ENCODE data around the gene PSTPIP2. TPM values are rescaled to one million over a fixed set of nuclear protein-coding genes. Genes with fewer than 3 reads are reported as not detected.

PSTPIP2 gene
- total and polyA plus RNA-seq, 2 of the 8 experiments (the other 6 are each of a cell fraction or from before 2014, with no cell fraction given) = 1.8 to 2.4 TPM

DNA sequence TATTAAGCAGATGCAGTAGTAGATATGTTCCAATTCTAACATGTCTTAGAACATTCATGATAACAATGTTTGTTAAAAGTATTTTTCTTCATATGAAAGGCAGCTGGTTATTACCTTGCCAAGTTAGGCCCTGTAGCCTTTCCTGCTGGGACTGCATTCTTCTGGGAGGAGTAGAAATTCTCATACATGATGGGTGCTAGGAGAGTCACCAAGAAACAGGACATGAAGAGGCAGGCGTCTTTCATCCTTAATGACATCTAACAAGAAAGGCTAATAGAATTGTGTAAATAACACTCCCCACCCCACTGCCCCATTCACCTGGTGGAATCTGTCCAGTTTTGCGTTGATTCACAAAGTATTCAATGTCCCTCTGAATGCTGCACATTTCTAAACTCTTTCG, 80.3 kb downstream of the PSTPIP2 start:
- no peak overlapping the region for H2BK120ac ChIP-seq (replicated peaks; ENCODE audit: low read depth, low read length)
- 95% methylated on average over 3 of the region's 3 CpGs; no CpG with 5 or more reads in 1 of the 2 experiments for WGBS, 2 experiments (ENCODE audit: extremely low coverage in 1 of 2, insufficient coverage in 1 of 2, insufficient read length in 1 of 2, insufficient replicate concordance in 2 of 2, low coverage in 1 of 2, low lambda C conversion rate in 2 of 2, missing lambda C conversion rate in 1 of 2)
- no peaks in the 10 kb centered on the region for H3K36me3 ChIP-seq (ENCODE audit: control insufficient read depth in 2 of 4, insufficient read depth in 4 of 4, low read length in 3 of 4)
- no peak overlapping the region for H3K18ac ChIP-seq (ENCODE audit: extremely low read depth, low read length)
- FAIRE-seq (no peak), DNase-seq (ENCODE audit: low read depth in 1 of 2, low spot score in 2 of 2) (no peak)
- H2BK5ac ChIP-seq (ENCODE audit: low read depth, low read length) = no peak overlapping the region
- H3K79me2 ChIP-seq (ENCODE audit: control insufficient read depth in 1 of 2, insufficient read depth in 2 of 2, low read length in 2 of 2) = no peaks in the 10 kb centered on the region
- no peaks in the 10 kb centered on the region for H3K23me2 ChIP-seq (ENCODE audit: low read depth, low read length)
- no peaks in the 10 kb centered on the region for H3K27me3 ChIP-seq (replicated peaks in 1 of 4; ENCODE audit: control insufficient read depth in 3 of 4, extremely low read depth in 1 of 4, insufficient read depth in 3 of 4, low read length in 3 of 4)
- no peak overlapping the region for H2AFZ ChIP-seq (ENCODE audit: low read length)
- TF ChIP-seq CEBPB (IDR thresholded peaks at IDR 0.05; ENCODE audit: low read depth, low read length) (no peak), RFX5 (IDR thresholded peaks at IDR 0.05; ENCODE audit: borderline replicate concordance, low read depth, low read length) (no peak), GTF2F1 (IDR thresholded peaks at IDR 0.05; ENCODE audit: borderline replicate concordance, low read depth, low read length) (no peak), CHD1 (IDR thresholded peaks at IDR 0.05; ENCODE audit: low read depth, low read length) (no peak), RXRA (IDR thresholded peaks at IDR 0.05; ENCODE audit: insufficient read depth, low read depth, low read length) (no peak), RBBP5 (IDR thresholded peaks at IDR 0.05; ENCODE audit: borderline replicate concordance, low read depth, low read length) (no peak), JUND (IDR thresholded peaks at IDR 0.05; ENCODE audit: low read length) (no peak), EP300 (IDR thresholded peaks at IDR 0.05; ENCODE audit: borderline replicate concordance in 1 of 2, low read depth in 2 of 2, low read length in 2 of 2) (no peak), CBX8 (IDR thresholded peaks at IDR 0.05; ENCODE audit: borderline replicate concordance, low read depth, low read length) (no peak)
- TF ChIP-seq, protein P1, sequence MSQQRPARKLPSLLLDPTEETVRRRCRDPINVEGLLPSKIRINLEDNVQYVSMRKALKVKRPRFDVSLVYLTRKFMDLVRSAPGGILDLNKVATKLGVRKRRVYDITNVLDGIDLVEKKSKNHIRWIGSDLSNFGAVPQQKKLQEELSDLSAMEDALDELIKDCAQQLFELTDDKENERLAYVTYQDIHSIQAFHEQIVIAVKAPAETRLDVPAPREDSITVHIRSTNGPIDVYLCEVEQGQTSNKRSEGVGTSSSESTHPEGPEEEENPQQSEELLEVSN (IDR thresholded peaks at IDR 0.05) = no peak
- TF ChIP-seq, protein P2, sequence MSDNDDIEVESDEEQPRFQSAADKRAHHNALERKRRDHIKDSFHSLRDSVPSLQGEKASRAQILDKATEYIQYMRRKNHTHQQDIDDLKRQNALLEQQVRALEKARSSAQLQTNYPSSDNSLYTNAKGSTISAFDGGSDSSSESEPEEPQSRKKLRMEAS (IDR thresholded peaks at IDR 0.05) = no peak
- H3K23ac ChIP-seq (ENCODE audit: insufficient read length) = no peak overlapping the region
- ChIA-PET CTCF (ENCODE audit: partially characterized antibody) (interaction anchor here (0.9 kb wide), 1 partner anchor 82 kb away, joined by 5 read pairs; no protein-coding TSS in a partner anchor), POLR2A (ENCODE audit: partially characterized antibody) (no interaction called here)
- H3K9me3 ChIP-seq (ENCODE audit: insufficient read depth in 2 of 2, low read depth in 1 of 2, low read length in 1 of 2) = no peaks in the 10 kb centered on the region
- H2BK12ac ChIP-seq (ENCODE audit: low read depth, low read length) = no peak overlapping the region
- H3K4ac ChIP-seq (replicated peaks; ENCODE audit: insufficient read length, low read depth, low read length) = no peak overlapping the region
- H4K91ac ChIP-seq (replicated peaks; ENCODE audit: insufficient read length, low read length) = no peak overlapping the region
- no peak overlapping the region for H3K56ac ChIP-seq (replicated peaks; ENCODE audit: insufficient read length, low read depth, low read length)
- no peak overlapping the region for H3K27ac ChIP-seq (ENCODE audit: low read depth, low read length)
- H3K9ac ChIP-seq (replicated peaks in 1 of 4; ENCODE audit: extremely low read depth in 1 of 4, low read depth in 3 of 4, low read length in 3 of 4) = no peak overlapping the region
- no peak overlapping the region for H3K14ac ChIP-seq (ENCODE audit: insufficient read length)
- H2BK15ac ChIP-seq (ENCODE audit: low read length) = no peak overlapping the region
- no peak overlapping the region for H3K4me2 ChIP-seq (ENCODE audit: insufficient read depth in 1 of 2, low read depth in 2 of 2, low read length in 2 of 2)
- H4K20me1 ChIP-seq (replicated peaks in 1 of 2; ENCODE audit: control insufficient read depth in 1 of 2, insufficient read depth in 2 of 2, low read length in 2 of 2) = no peaks in the 10 kb centered on the region
- H4K5ac ChIP-seq (ENCODE audit: insufficient read length, low read depth, low read length) = no peak overlapping the region
- no peak overlapping the region for H4K8ac ChIP-seq (ENCODE audit: extremely low read depth, insufficient read depth, low read length)
- no peak overlapping the region for H2AK5ac ChIP-seq (ENCODE audit: low read depth, low read length)
- no peaks in the 10 kb centered on the region for H3K4me1 ChIP-seq (replicated peaks in 1 of 4; ENCODE audit: control insufficient read depth in 3 of 4, insufficient read depth in 4 of 4, low read length in 3 of 4)
- H3K4me3 ChIP-seq (ENCODE audit: extremely low read depth in 1 of 4, insufficient read depth in 2 of 4, low read depth in 3 of 4, low read length in 4 of 4) = no peak overlapping the region
- H3K79me1 ChIP-seq (ENCODE audit: low read depth, low read length) = no peaks in the 10 kb centered on the region
- H2BK20ac ChIP-seq (ENCODE audit: low read length) = no peak overlapping the region
